Effector CD4-positive, alpha-beta T cell (primary cell): ENCODE measurements around the gene ZDHHC14.
"Not testable (repeated sequence)": the region's sequence is repeated elsewhere in the genome, so short reads cannot be mapped to it uniquely, and the experiment has no call there.

Experiments
- DNase-seq: peaks from one replicate; pipeline ENCODE4 v3.0.0-alpha.2; 2020

Gene ZDHHC14

DNA sequence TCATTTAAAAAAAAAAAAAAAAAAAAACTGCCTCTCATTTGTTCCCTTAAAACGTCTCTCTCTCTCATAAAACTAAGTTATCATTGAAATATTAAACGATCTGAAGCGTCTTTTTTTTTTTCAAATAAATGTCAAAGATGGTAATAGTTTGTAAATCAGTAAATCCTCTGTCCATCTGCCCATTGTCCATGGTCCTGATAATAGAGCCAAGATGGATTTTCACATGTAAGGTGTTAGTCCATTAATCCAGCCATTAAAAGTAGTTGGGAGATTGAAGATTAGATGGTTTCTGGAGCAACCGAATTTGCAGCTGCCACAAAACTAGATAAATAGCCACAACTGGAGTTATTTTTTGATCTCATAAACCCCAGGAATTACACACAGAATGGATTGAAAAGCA lies 296.2 kb downstream of the ZDHHC14 start:
- DNase-seq = no peak

GRCh38 chr6:157679605-157680580 lies 298.9 kb downstream of the ZDHHC14 start:
- no peak for DNase-seq

DNA sequence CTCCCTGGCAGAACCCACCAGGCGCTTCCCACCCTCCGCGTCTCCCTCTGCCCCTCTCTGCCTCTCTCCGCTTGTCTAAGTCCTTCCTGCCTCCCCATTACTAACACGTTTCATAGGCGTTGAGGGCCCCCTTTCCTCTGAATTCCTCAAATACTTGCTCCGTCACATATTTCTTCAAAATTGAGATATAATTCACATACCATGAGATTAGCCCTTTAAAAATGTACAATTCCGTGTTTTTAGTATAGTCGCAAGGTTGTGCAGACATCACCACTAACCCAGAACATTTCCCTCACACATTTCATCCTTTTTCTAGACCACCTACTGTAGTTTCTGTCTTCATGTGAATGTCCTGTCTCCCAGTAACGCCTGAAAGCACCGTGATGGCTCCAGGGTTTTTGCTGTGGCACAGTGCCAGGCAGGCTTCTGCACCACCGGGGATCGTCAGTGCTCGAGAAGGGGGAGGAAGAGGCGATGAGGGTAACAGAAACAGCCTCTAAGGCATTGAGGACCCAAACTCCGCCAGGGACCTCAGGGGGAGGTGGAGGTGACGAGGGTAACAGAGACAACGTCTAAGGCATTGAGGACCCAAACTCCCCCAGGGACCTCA lies 300.2 kb downstream of the ZDHHC14 start:
- DNase-seq = no peak

GRCh38 chr6:157682856-157683481 lies 302.0 kb downstream of the ZDHHC14 start:
- no peak for DNase-seq

GRCh38 chr6:157683707-157684106 lies 302.7 kb downstream of the ZDHHC14 start:
- no peak for DNase-seq

DNA sequence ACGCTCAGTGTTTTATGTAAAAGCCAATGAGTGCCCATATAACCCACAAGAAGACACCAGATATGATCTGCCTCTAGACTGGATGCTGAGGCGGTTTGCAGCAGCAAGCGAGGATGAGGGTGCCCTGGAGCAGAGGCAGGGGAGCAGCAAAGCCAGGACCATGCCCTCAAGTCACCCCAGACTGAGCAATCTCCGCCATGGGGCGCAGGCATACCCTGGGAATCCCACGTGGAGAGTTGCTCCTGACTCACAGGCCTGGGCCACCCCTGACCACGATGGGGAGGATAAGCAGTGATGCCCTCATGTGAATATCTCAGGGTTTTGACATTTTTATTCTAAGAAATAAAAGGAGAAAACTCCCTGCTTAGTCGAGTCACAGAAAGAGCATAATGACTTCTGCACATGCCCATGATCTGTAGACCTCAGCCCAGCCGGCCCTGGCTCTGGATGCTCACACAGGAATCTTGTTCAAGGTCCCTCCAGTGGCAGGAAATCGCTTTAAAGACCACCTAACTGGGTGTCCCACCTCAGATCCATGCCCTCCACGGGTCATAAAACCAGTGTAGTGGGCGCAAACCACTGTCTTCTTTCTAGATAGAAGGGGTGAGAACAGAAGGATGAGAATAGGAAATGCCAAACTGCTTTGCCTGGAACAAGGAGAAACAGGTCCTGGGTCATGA lies 303.8 kb downstream of the ZDHHC14 start:
- no peak for DNase-seq

DNA sequence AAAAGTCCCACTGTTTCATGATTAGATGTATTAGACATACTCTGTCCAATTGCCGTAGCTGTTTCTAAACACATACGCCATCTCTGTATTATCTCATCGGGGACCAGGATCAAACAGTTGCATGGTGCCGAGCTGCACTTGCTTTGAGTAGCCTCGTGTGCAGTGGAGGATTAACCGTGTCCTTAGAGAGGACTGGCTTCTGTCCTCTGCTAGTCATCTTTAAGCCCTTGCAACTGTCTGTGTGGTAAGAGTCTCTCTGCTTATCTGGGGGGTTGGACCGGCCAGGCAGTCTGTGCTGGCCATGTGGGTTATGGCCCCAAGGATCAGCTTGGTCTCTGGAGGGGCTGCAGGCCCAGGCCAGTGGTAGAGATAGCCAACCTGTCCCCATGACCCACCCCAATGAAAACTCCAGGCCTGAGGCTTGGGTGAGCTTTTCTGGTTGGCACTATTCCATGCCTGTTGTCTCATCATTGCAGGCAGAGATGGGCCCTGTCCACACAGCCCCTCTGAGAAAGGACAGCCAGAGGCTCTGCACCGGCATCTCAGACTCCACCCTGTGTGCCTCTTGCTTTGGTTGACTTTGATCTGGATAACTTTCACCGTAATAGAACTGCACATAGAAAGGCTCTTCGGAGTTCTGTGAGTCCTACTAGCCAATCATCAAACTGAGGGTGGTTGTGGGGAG lies 304.7 kb downstream of the ZDHHC14 start:
- no peak for DNase-seq

- no peak for DNase-seq
Measured at GRCh38 chr6:157688275-157688959, 307.4 kb downstream of the ZDHHC14 start.

GRCh38 chr6:157688960-157689599 lies 308.1 kb downstream of the ZDHHC14 start:
- DNase-seq = no peak

GRCh38 chr6:157689875-157690274 lies 308.9 kb downstream of the ZDHHC14 start:
- DNase-seq = no peak

DNA sequence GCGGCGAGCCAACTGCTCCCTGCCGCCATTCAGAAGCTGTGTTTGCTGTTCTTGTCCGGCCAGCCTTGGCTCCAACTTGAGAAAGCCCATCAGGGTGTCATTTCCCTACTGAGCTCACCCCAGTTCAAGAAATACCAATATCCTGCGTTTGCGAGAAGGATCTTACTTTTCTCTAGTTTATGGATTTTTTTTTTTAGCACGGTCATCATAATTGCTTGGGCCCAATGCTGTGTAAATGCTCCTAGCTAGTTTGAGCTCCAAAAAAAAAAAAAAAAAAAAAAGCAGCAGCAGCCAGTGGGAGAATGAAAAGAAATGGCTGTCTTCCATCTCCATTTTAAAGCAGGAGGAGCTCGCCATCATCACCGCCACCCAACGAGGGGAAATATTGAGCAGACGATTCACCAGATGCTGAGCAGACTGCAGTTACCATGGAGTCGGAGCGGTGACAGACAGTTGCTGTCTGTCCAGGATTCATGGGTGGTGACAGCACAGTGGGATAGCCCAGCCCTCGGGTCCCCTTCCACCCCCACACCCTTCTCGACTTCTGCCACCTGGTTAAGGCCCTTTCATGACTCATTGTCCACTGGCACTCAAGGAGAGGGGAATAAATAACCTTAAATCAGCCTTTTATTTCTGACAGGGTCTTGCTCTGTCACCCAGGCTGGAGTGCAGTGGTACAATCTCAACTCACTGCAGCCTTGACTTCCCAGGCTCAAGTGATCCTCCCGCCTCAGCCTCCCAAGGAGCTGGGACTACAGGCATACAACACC lies 309.6 kb downstream of the ZDHHC14 start:
- DNase-seq = no peak

DNA sequence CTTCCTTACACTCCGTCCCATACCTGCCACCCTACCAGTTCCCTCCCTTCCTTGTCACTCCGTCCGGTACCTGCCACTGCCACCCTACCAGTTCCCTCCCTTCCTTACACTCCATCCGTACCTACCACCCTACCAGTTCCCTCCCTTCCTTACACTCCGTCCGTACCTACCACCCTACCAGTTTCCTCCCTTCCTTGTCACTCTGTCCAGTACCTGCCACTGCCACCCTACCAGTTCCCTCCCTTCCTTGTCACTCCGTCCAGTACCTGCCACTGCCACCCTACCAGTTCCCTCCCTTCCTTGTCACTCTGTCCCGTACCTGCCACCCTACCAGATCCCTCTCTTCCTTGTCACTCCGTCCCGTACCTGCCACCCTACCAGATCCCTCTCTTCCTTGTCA lies 310.6 kb downstream of the ZDHHC14 start:
- not testable (repeated sequence) for DNase-seq

DNA sequence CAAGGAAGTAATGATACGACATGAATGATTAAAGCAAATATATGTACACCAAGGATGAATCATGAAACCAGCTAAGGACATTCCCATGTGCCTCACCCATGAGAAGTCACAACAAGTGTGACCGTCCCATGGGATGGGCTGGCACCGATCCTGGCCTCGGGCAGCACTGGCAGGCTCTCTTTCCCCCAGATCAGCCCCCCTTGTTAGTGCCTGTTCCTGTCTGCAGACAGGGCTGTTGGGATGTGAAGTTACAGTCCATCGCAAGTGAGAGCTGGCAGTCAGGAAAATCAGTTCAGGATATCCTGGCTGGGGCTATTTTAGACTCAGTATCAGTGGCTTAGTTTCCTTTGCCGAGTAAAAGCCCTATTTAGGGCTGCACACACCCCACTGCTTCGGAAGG lies 312.9 kb downstream of the ZDHHC14 start:
- no peak for DNase-seq

DNA sequence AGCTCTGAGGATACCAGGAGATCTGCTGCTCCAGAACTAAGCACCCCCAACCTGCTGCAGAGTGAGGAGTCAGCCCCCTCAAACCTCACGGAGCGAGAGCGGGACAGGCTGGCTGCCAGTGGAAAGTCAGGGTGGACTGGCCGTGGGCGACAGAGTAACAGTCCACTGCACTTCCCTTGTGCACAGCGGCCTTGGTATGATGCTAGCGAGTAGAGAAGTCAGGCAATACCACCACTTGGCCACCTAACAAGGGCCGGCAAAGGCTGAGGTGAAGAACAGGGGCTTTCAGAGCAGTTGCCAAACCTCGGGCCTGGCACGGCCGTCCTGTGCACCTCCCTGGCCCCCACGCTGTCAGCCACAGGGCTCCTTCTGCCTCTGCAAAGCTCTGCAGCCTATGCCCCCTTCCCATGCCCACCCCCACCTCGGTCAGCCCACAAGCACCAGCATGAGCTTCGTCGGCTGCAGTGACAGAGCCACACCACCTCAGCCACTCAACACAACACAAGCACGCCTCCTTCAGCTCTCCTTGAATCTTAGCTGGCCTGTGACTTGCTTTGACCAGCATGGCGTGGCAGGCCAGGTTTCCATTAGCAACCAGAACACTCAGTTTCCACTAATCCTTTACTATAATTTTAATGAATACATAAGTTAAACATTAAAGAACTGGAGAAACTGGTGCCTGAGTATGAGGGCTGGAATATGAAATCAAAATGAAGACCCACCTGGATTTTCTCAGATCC lies 314.5 kb downstream of the ZDHHC14 start:
- DNase-seq = no peak

GRCh38 chr6:157699777-157700636 lies 319.0 kb downstream of the ZDHHC14 start:
- no peak for DNase-seq

DNA sequence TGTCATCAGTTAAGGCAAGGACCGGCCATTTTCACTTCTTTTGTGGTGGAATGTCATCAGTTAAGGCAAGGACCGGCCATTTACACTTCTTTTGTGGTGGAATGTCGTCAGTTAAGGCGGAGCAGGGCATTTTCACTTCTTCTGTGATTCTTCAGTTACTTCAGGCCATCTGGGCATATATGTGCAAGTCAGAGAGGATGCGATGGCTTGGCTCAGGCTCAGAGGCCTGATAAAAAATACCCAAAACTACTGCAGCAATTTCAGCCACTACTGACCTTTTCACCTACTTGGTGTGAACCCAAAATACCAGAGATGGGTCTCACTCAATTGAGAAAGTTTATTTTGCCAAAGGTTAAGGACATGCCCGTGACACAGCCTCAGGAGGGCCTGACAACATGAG lies 325.4 kb downstream of the ZDHHC14 start:
- not testable (repeated sequence) for DNase-seq

DNA sequence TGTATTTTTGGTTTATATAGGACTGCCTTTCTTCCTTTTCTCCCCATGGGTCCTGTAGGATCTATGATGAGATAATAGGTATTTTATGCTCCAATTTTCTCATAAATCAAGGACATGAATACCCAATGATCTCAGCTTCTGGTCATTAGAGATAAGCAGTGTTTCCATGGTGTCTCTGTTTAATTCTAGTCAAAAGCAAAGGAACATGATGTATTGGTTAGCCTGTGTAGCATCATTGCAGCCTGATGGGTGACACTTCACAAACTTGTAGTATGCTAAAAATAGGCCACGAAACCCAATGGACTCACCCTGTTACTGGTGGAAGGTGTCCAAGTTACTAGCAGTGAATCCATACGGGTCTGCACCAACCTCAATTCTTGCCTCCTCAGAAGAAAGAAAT lies 325.9 kb downstream of the ZDHHC14 start:
- no peak for DNase-seq

DNA sequence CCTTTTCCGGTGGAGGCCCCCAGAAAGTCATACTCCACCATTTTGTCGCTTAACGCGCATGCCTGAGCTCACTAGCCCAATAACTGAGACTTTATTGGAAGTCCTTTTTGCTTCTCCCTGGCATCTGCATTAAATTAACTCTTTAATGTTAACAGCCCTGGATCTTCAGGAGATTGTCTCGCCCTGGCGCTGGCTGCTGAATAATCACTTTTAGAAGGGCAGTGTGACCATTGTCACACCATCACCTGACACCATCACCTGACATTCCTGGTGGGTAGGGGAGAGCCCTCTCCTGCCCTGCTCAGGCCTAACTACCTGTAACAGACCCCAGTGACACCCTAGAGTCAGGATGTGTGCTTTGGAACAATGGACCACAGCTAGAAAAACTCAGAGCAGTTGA lies 326.6 kb downstream of the ZDHHC14 start:
- no peak for DNase-seq

GRCh38 chr6:157708239-157708638 lies 327.2 kb downstream of the ZDHHC14 start:
- DNase-seq = no peak
